ENCODE results near the gene OSBPL10.

The OSBPL10 gene

DNA sequence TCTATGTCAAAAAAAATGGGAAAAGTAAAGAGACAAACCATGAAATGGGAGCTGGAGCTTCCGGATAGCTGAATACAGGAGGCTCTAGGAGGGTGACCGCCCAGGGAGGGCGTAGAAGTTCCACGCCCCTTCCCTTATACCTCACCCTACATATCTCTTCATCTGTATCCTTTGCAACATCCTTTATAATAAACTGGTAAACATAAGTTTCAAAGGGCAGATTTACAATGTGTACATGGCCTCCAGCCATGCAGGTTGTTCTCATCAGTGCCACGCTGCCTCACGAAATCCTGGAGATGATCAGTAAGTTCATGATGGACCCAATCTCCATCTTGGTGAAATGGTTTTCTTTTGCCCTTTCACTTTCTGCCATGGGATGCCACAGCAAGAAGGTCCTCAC, 121.8 kb downstream of the OSBPL10 start:
- no peak for DNase-seq (ENCODE audit: insufficient read length, low spot score)
- FAIRE-seq, result no peak
- TF ChIP-seq POLR2AphosphoS5 (IDR thresholded peaks at IDR 0.05; ENCODE audit: low read depth, low read length) (no peak), POU2F2 (IDR thresholded peaks at IDR 0.05; ENCODE audit: low read depth, low read length) (no peak), POLR2A (IDR thresholded peaks at IDR 0.05; ENCODE audit: low read depth, low read length) (no peak)

DNA sequence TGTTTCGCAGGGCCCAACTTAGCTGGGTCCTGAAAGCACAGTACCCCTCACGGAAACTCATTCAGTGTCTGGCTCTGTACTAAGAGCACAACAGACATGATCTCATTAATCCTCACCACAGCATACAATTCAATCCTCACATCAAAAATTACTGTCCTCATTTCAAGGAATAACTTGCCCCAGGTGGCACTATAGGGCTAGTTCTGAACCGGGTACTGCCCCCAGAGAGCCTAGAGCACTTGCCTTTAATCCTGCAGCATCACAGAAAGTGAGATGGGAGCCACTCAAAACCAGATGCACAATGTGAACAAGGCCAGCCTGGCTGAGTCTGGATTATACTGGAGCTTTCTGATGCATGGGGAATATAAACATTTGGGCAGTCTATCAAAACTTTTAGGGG, 122.6 kb downstream of the OSBPL10 start:
- FAIRE-seq (no peak), DNase-seq (ENCODE audit: insufficient read length, low spot score) (no peak)
- TF ChIP-seq PAX5 (IDR thresholded peaks at IDR 0.05; ENCODE audit: insufficient read depth, low read length, severe bottlenecking), result no peak
- TF ChIP-seq SPI1 (IDR thresholded peaks at IDR 0.05; ENCODE audit: low read depth, low read length), result no peak
- no peak for TF ChIP-seq POLR2AphosphoS5 (IDR thresholded peaks at IDR 0.05; ENCODE audit: low read depth, low read length)
- no peak for TF ChIP-seq TAF1 (IDR thresholded peaks at IDR 0.05; ENCODE audit: low read depth, low read length)

DNA sequence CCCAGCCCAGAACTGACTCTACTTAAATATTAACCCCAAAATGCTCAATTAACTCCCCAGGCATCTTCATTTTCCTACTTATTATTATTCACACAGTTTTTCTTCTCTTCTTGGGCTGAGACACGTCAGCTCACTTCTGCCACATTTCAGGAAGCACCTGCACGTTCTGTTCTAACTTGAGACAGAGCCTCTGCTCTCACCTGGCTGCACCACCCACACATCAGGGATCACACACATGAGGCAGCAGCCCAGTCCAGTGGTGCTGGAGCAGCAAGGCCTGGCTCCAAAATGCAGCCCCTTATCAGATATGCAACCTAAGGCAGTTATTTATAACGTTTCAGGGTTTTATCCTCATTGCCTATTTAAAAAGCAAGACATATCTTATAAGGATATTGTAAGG, 127.5 kb downstream of the OSBPL10 start:
- no peak for TF ChIP-seq PAX5 (IDR thresholded peaks at IDR 0.05; ENCODE audit: insufficient read depth, low read length, severe bottlenecking)
- TF ChIP-seq POLR2AphosphoS5 (IDR thresholded peaks at IDR 0.05; ENCODE audit: low read depth, low read length), result no peak
- no peak for TF ChIP-seq POU2F2 (IDR thresholded peaks at IDR 0.05; ENCODE audit: low read depth, low read length)
- TF ChIP-seq POLR2A (IDR thresholded peaks at IDR 0.05; ENCODE audit: low read depth, low read length), result no peak
- no peak for TF ChIP-seq TAF1 (IDR thresholded peaks at IDR 0.05; ENCODE audit: low read depth, low read length)
- no peak for TF ChIP-seq SPI1 (IDR thresholded peaks at IDR 0.05; ENCODE audit: low read depth, low read length)
- DNase-seq (ENCODE audit: insufficient read length, low spot score), result no peak
- FAIRE-seq, result no peak

DNA sequence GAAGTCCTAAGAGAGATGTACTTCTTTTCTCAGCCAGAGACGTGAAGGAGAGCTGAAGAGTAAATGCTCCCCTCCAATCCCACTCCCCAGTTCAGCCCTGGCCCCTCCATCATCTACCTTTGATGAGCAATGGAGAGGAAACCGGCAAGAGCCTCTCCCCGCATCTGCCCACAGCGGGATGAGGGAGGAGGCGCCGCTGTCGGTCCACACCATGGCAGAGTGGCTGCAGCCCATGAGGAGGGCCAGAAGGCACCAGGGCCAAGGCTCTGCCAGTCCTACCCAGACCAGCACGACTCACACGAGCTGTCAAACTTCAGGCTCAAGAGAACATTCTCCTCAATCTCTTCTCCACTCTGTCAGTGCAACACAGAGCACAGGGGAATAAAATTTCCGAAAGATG, 129.8 kb downstream of the OSBPL10 start:
- DNase-seq (ENCODE audit: insufficient read length, low spot score) (no peak), FAIRE-seq (no peak)
- no peak for TF ChIP-seq POLR2AphosphoS5 (IDR thresholded peaks at IDR 0.05; ENCODE audit: low read depth, low read length)
- TF ChIP-seq SPI1 (IDR thresholded peaks at IDR 0.05; ENCODE audit: low read depth, low read length), result no peak
- TF ChIP-seq PAX5 (IDR thresholded peaks at IDR 0.05; ENCODE audit: insufficient read depth, low read length, severe bottlenecking), result no peak
- no peak for TF ChIP-seq POLR2A (IDR thresholded peaks at IDR 0.05; ENCODE audit: low read depth, low read length)
- TF ChIP-seq POU2F2 (IDR thresholded peaks at IDR 0.05; ENCODE audit: low read depth, low read length), result no peak
- no peak for TF ChIP-seq TAF1 (IDR thresholded peaks at IDR 0.05; ENCODE audit: low read depth, low read length)

DNA sequence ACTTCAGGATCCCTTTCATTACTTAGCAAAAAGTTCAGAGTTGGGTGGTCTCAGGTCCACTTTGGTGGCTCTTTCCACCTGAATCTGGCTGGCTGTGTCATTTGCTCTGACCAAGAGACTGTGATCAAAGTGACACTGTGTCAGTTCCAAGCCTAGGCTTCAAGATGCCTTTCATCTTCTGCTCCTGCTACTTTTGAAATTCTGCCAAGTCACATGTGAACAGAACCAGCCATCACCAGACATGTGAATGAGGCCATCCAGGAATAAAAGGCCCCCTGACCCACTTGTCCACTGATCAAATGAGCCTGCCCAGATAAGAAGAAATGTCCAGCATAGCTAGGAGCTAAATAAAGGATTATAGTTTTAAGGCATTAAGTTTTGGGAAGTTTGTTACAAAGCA, 132.2 kb downstream of the OSBPL10 start:
- no peak for TF ChIP-seq SPI1 (IDR thresholded peaks at IDR 0.05; ENCODE audit: low read depth, low read length)
- no peak for TF ChIP-seq POLR2AphosphoS5 (IDR thresholded peaks at IDR 0.05; ENCODE audit: low read depth, low read length)
- no peak for TF ChIP-seq PAX5 (IDR thresholded peaks at IDR 0.05; ENCODE audit: insufficient read depth, low read length, severe bottlenecking)
- no peak for TF ChIP-seq TAF1 (IDR thresholded peaks at IDR 0.05; ENCODE audit: low read depth, low read length)
- TF ChIP-seq POU2F2 (IDR thresholded peaks at IDR 0.05; ENCODE audit: low read depth, low read length), result no peak
- no peak for TF ChIP-seq POLR2A (IDR thresholded peaks at IDR 0.05; ENCODE audit: low read depth, low read length)
- no peak for FAIRE-seq
- DNase-seq (ENCODE audit: insufficient read length, low spot score), result no peak

- FAIRE-seq (no peak), DNase-seq (ENCODE audit: insufficient read length, low spot score) (no peak)
- TF ChIP-seq POLR2A (IDR thresholded peaks at IDR 0.05; ENCODE audit: low read depth, low read length), result no peak
- no peak for TF ChIP-seq PAX5 (IDR thresholded peaks at IDR 0.05; ENCODE audit: insufficient read depth, low read length, severe bottlenecking)
- TF ChIP-seq POU2F2 (IDR thresholded peaks at IDR 0.05; ENCODE audit: low read depth, low read length), result no peak
- no peak for TF ChIP-seq POLR2AphosphoS5 (IDR thresholded peaks at IDR 0.05; ENCODE audit: low read depth, low read length)
- TF ChIP-seq SPI1 (IDR thresholded peaks at IDR 0.05; ENCODE audit: low read depth, low read length), result no peak
- TF ChIP-seq TAF1 (IDR thresholded peaks at IDR 0.05; ENCODE audit: low read depth, low read length), result no peak
Measured at GRCh38 chr3:31848163-31848818, 132.8 kb downstream of the OSBPL10 start.

- DNase-seq (ENCODE audit: insufficient read length, low spot score) (no peak), FAIRE-seq (no peak)
Measured at GRCh38 chr3:31847760-31848159, 133.3 kb downstream of the OSBPL10 start.

DNA sequence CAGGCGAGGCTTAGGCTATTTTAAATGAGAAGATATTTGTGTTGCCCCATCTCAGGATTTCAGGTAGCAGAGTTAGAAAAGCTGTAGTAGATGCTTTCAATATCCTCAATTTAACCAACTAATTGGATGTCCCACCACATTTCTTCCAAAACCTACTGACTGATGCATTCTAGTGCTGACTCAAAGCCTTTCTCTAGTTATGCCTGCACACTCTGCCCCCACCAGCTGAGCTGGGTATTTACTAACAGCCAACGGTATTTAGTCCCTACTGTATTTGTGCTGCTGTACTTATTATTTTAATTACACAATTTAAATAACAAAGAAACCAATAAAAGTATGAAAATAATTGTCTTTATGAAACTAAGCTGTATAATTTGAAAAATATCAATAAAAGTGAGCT, 139.5 kb downstream of the OSBPL10 start:
- no peak for FAIRE-seq
- no peak for TF ChIP-seq POLR2AphosphoS5 (IDR thresholded peaks at IDR 0.05; ENCODE audit: low read depth, low read length)
- no peak for TF ChIP-seq POLR2A (IDR thresholded peaks at IDR 0.05; ENCODE audit: low read depth, low read length)
- TF ChIP-seq TAF1 (IDR thresholded peaks at IDR 0.05; ENCODE audit: low read depth, low read length), result no peak
- TF ChIP-seq SPI1 (IDR thresholded peaks at IDR 0.05; ENCODE audit: low read depth, low read length), result no peak
- no peak for TF ChIP-seq POU2F2 (IDR thresholded peaks at IDR 0.05; ENCODE audit: low read depth, low read length)
- no peak for TF ChIP-seq PAX5 (IDR thresholded peaks at IDR 0.05; ENCODE audit: insufficient read depth, low read length, severe bottlenecking)
- no peak for DNase-seq (ENCODE audit: insufficient read length, low spot score)

More at GRCh38 chr3:31847760-31848159, 133.3 kb downstream of the OSBPL10 start:
- TF ChIP-seq POLR2AphosphoS5 (IDR thresholded peaks at IDR 0.05; ENCODE audit: low read depth, low read length), result no peak
- no peak for TF ChIP-seq POU2F2 (IDR thresholded peaks at IDR 0.05; ENCODE audit: low read depth, low read length)
- TF ChIP-seq PAX5 (IDR thresholded peaks at IDR 0.05; ENCODE audit: insufficient read depth, low read length, severe bottlenecking), result no peak
- no peak for TF ChIP-seq POLR2A (IDR thresholded peaks at IDR 0.05; ENCODE audit: low read depth, low read length)
- TF ChIP-seq TAF1 (IDR thresholded peaks at IDR 0.05; ENCODE audit: low read depth, low read length), result no peak
- TF ChIP-seq SPI1 (IDR thresholded peaks at IDR 0.05; ENCODE audit: low read depth, low read length), result no peak

GRCh38 chr3:31840252-31840651, 140.8 kb downstream of the OSBPL10 start:
- no peak for TF ChIP-seq PAX5 (IDR thresholded peaks at IDR 0.05; ENCODE audit: insufficient read depth, low read length, severe bottlenecking)
- no peak for TF ChIP-seq SPI1 (IDR thresholded peaks at IDR 0.05; ENCODE audit: low read depth, low read length)
- TF ChIP-seq POU2F2 (IDR thresholded peaks at IDR 0.05; ENCODE audit: low read depth, low read length), result no peak
- no peak for TF ChIP-seq POLR2A (IDR thresholded peaks at IDR 0.05; ENCODE audit: low read depth, low read length)
- TF ChIP-seq TAF1 (IDR thresholded peaks at IDR 0.05; ENCODE audit: low read depth, low read length), result no peak
- TF ChIP-seq POLR2AphosphoS5 (IDR thresholded peaks at IDR 0.05; ENCODE audit: low read depth, low read length), result no peak
- DNase-seq (ENCODE audit: insufficient read length, low spot score) (no peak), FAIRE-seq (no peak)
